Measurements from ENCODE around the gene VAMP4.
"Not testable (repeated sequence)": the region's sequence is repeated elsewhere in the genome, so short reads cannot be mapped to it uniquely, and the experiment has no call there.

VAMP4 gene

DNA sequence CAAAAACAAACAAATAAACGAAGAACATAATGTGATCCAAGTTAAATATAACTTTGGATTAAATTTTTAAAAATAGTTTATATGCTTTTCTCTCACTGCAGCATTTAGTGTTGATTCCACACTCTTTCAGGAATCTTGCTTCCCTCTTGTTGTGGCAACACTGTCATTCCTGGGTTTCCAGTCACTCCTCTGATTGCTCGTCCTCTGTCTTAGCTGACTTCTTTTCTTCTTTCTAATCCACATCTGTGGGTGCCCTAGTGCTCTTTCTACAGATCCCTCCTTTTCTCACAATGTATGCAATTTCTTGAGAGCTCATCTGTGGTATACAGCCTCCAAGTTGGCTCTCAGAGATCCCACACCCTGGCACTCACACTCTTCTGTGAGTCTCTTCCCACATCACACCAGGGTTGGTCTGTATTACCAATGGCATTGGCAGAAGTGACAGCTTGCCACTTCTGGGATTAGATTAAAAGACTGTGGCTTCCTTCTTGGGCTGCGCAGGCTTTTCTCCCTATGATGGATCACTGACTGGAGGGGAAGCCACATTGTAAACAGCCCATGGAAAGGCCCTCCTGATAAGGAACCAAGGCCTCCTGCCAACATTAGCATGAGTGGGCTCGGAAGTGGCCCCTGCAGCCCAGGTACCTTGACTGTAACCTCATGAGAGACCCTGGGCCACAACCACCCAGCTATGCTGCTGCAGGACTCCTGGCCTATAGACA, 77.8 kb downstream of the VAMP4 start:
- H3K9me3 Mint-ChIP-seq, result no peaks in the 10 kb centered on the region
- no peaks in the 10 kb centered on the region for H3K27me3 Mint-ChIP-seq
- intact Hi-C loops (cut with micrococcal nuclease), result no loop called here
- no peaks in the 10 kb centered on the region for H3K4me1 Mint-ChIP-seq (ENCODE audit: low read depth)
- no peaks in the 10 kb centered on the region for H3K36me3 Mint-ChIP-seq (ENCODE audit: low read depth)
- no peak overlapping the region for H3K27ac Mint-ChIP-seq
- no peak overlapping the region for H3K4me3 Mint-ChIP-seq

DNA sequence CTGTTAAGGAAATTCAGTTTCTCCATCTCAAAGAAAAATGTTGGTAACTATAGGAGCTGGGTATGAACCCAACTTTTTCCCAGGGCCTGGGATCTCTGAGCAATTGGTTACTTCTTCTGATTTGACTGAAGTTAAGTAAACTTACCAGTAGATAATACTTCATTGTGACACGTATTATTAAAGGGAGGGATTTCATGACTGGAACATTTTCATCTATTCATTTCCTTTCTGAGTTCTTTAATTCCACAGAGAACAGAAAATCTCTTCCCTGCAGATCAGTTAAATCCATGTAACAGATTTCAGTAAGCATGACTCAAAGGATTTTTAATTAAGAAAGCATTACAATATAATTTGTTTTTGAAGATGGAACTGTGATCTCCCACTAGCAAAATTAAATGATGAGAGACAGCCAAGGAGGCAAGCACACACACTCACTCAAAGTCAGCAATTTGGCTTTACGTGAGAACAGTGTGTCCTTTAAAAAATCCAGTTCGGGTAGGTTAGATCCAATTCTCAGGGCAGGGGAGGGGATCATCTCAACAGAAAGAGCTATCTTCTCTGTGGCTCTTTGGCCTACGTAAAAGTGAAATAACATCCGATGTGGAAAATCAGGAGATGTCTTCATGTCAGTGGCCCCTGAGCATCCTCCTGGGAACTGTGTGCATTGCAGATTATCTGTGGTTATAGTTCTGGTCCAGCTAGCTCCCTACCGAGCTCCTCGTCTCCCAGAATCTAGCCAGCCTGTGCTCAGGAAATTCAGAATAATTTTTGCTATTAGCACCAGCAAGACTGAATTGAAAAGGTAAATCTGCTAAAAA, 78.6 kb downstream of the VAMP4 start:
- no peaks in the 10 kb centered on the region for H3K36me3 Mint-ChIP-seq (ENCODE audit: low read depth)
- intact Hi-C loops (cut with micrococcal nuclease), result no loop called here
- no peaks in the 10 kb centered on the region for H3K9me3 Mint-ChIP-seq
- H3K4me1 Mint-ChIP-seq (ENCODE audit: low read depth), result no peaks in the 10 kb centered on the region
- H3K27ac Mint-ChIP-seq, result no peak overlapping the region
- H3K4me3 Mint-ChIP-seq, result no peak overlapping the region
- no peaks in the 10 kb centered on the region for H3K27me3 Mint-ChIP-seq

DNA sequence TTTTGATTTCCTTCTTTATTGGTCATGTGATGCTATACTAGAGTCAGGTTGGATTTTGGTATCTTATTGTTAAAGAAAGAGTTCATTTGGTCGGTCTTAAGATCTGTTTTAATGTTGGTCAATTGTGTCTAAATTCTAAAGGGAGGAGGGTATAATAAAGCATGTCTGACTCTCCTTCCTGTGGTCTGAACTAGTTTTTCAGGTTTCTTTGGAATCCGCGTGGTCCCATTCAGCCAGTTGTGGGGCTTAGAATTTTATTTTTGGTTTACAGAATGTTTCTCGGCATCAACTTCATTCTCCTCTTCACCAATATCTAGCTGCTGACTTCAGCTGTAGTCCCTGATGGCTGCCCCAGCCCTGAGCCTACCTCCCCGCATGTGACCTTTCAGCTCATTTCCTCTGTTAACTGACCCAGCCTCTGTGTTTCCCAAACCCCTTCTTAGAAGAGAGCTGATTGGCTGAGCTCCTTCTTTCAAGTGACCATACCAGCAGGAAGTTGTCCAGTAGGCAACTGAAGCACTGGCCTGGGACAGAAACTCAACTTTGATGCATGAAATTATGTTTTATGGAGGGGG, 80.7 kb downstream of the VAMP4 start:
- H3K36me3 Mint-ChIP-seq (ENCODE audit: low read depth), result no peaks in the 10 kb centered on the region
- no peaks in the 10 kb centered on the region for H3K4me1 Mint-ChIP-seq (ENCODE audit: low read depth)
- H3K27me3 Mint-ChIP-seq, result no peaks in the 10 kb centered on the region
- intact Hi-C loops (cut with micrococcal nuclease), result no loop called here
- no peak overlapping the region for H3K4me3 Mint-ChIP-seq
- H3K27ac Mint-ChIP-seq, result no peak overlapping the region
- no peaks in the 10 kb centered on the region for H3K9me3 Mint-ChIP-seq

DNA sequence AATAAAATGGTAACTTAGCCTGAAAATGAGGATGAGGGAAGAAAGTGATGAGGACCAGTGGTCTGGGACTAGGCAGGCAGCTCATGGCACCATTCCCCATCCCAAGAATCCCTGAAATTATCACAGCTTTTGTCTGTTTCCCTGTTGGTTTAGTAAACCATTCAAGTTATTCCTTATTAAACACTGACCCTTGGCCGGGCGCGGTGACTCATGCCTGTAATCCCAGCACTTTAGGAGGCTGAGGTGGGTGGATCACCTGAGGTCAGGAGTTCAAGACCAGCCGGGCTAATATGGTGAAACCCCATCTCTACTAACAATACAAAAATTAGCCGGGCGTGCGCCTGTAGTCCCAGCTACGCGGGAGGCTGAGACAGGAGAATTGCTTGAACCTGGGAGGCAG, 85.7 kb downstream of the VAMP4 start:
- H3K9me3 Mint-ChIP-seq; H3K36me3 Mint-ChIP-seq (ENCODE audit: low read depth); H3K4me3 Mint-ChIP-seq; H3K27ac Mint-ChIP-seq; H3K4me1 Mint-ChIP-seq (ENCODE audit: low read depth): not testable (repeated sequence)
- intact Hi-C loops (cut with micrococcal nuclease), result loop anchor here (5.0 kb wide), 1 partner anchor 126 kb away; the partner anchor contains the start of gene METTL13
- peaks cover 11% of the 10 kb centered on the region for H3K27me3 Mint-ChIP-seq

DNA sequence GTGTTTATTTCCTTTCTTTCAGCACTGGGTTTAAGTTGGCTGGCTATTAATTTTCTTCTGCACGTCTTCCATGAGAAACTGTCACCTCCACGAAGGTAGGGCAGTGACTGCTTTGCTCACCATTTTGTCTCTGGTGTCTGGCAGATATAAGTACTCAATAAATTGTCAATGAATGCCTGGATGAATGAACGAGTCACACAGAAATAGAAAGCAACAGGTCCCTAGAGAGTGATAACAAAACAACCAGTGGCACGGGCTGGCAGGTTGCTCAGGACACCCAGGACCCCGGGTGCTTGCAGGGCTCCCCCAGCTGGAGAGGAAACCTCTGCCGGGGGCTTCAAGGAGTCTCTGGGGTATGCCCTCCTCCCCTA, 86.1 kb downstream of the VAMP4 start:
- intact Hi-C loops (cut with micrococcal nuclease), result loop anchor here (5.0 kb wide), 1 partner anchor 127 kb away; the partner anchor contains the start of gene METTL13
- H3K27me3 Mint-ChIP-seq, result peaks cover 11% of the 10 kb centered on the region
- H3K9me3 Mint-ChIP-seq, result no peaks in the 10 kb centered on the region
- H3K4me1 Mint-ChIP-seq (ENCODE audit: low read depth), result peaks cover 9% of the 10 kb centered on the region
- no peak overlapping the region for H3K4me3 Mint-ChIP-seq
- no peak overlapping the region for H3K27ac Mint-ChIP-seq
- H3K36me3 Mint-ChIP-seq (ENCODE audit: low read depth), result no peaks in the 10 kb centered on the region

DNA sequence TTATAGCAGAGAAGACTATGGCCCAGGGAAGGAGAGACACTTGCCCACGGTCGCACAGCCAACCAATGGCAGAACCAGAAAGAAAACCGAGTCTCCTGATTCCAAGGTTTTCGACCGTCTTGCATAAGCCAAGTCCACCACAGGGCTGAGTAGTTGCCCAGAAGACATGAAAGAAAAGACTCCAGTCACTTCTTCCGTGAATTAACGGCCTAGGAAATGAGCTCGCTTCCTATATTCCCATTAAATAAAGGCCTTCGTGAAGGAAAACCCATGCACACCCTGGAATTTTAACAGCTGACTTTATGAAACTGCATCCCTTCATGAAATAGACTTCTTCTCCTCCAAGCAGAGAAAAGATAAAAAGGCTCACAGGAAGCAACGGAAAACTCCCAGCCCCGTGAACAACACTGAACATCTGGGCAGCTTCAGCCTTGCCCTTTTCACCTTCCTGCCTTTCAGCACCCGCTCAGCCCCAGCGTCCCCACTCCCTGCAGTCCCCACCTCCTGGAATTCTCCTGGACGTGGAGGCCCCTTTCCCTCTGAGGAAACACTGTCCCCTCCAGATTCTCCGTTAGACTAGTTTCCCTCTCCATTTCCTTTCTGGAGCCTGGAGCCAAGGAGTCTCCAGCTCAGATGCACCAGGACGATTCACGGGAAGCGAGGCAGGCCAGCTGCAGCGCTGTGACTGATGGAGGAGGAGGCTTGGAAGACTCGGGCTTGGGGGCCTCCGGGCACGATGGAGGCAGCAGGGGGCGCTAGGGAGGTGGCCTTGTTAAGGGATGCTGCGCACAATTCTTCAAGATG, 86.7 kb downstream of the VAMP4 start:
- intact Hi-C loops (cut with micrococcal nuclease), result loop anchor here (5.0 kb wide), 1 partner anchor 127 kb away; the partner anchor contains the start of gene METTL13
- H3K4me1 Mint-ChIP-seq (ENCODE audit: low read depth), result peaks cover 9% of the 10 kb centered on the region
- no peaks in the 10 kb centered on the region for H3K36me3 Mint-ChIP-seq (ENCODE audit: low read depth)
- H3K27ac Mint-ChIP-seq, result no peak overlapping the region
- H3K9me3 Mint-ChIP-seq, result no peaks in the 10 kb centered on the region
- H3K27me3 Mint-ChIP-seq, result peaks cover 11% of the 10 kb centered on the region
- no peak overlapping the region for H3K4me3 Mint-ChIP-seq

DNA sequence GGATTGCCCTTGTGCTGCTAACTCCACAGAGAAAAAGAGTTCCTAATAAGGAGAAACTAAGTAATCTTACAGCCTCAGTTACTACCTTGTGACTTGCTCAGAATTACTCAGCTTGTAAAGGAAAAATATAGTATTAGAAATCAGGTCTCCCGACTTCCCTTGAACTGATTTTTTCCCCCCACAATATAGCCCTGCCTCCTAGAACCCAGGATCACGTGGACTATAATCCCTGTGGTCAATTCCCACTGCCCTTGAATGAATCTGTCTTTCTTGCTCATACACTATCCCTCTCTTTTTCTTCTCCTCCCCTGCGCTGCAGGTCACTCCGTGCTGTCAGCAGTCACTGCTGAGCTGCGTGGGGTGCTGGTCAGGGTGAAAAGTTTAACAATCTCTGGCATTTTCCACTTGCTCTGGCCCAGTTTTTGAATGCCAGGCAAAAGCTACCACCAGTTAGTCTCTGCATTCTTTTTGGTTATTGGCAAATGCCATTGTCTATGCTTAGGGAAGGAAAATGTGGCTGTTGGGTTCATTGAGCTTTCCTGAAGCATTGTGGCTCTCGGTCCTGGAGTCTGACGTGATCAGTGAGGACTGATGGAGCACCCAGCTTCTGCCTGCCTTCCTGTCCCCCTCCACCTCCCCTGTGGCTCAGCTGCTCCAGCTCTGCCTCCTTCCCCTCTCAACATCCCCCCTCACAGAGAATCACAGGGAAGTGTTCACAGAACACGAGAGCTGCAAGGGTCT, 87.5 kb downstream of the VAMP4 start:
- Mint-ChIP-seq H3K9me3 (no peaks in the 10 kb centered on the region), H3K4me1 (ENCODE audit: low read depth) (peaks cover 9% of the 10 kb centered on the region), H3K36me3 (ENCODE audit: low read depth) (no peaks in the 10 kb centered on the region), H3K4me3 (no peak overlapping the region), H3K27me3 (peaks cover 11% of the 10 kb centered on the region), H3K27ac (no peak overlapping the region)
- intact Hi-C loops (cut with micrococcal nuclease), result no loop called here

DNA sequence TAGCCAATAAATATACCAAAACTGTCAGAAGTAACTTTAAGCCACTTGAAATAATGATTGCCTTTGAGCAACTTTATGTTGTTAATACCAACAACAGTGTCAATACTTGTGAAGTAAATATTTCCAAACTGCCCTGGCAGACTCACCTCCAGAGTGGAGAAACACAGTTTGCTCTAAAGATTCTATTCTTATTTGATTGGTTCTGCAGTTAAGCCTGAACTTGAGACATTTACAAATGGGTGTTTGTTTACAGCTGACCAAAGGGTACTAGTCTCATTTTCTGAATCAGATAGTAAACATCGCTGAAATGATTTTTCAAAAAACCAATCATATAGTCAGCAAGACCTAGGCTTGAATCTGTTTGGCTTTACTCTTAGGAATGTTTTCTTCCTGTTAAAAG, 88.1 kb downstream of the VAMP4 start:
- Mint-ChIP-seq H3K9me3 (no peaks in the 10 kb centered on the region), H3K4me1 (ENCODE audit: low read depth) (peaks cover 9% of the 10 kb centered on the region)

DNA sequence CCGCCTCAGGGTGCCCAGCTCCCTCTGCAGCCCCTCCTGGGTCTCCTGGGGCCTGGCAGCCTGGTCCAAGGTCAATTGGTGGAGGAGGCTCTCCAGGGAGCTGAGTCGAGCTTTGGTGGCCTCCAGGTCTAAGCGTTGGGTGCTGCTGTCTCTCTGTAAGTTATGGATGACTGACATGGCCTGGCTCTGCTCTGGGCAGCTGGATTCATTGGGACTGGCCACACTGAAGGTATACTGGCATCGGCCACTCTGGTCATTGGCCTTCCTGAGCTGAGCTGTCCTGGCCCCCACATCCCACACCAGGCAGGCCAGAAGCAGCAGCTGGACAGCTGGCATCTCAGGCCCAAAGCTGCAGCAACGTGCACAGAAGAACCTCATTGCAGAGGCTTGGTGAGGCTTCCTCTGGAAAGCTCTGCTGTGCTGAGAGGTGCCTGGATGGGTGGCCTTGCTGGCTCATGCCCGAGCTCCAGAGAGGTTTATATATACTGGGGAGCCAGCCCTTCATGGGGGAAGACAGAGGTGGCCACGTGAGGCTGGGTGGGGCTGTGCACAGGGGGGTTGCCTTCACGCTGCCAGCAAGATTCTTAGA, 89.5 kb downstream of the VAMP4 start, which contains the start of gene MYOC:
Gene MYOC (minus strand): TSS at position 455 of the 589 bp plus-strand sequence. CDS start 77 bp downstream, at position 378.
- H3K4me1 Mint-ChIP-seq (ENCODE audit: low read depth), result peaks cover 9% of the 10 kb centered on the region
- H3K36me3 Mint-ChIP-seq (ENCODE audit: low read depth), result no peaks in the 10 kb centered on the region
- intact Hi-C loops (cut with micrococcal nuclease), result no loop called here
- no peaks in the 10 kb centered on the region for H3K9me3 Mint-ChIP-seq
- peaks cover 11% of the 10 kb centered on the region for H3K27me3 Mint-ChIP-seq
- no peak within 1 kb of the TSS for H3K27ac Mint-ChIP-seq
- H3K4me3 Mint-ChIP-seq, result no peak within 1 kb of the TSS

More for the DNA sequence above, 88.1 kb downstream of the VAMP4 start:
- H3K36me3 Mint-ChIP-seq (ENCODE audit: low read depth), result no peaks in the 10 kb centered on the region
- no peak overlapping the region for H3K4me3 Mint-ChIP-seq
- intact Hi-C loops (cut with micrococcal nuclease), result no loop called here
- no peak overlapping the region for H3K27ac Mint-ChIP-seq
- H3K27me3 Mint-ChIP-seq, result peaks cover 11% of the 10 kb centered on the region
